Umbilical cord (tissue), 2 donors: ENCODE measurements around the gene HNRNPM. TPM values are rescaled to one million over a fixed set of nuclear protein-coding genes. Genes with fewer than 3 reads are reported as not detected.
"Not testable (repeated sequence)": the region's sequence is repeated elsewhere in the genome, so short reads cannot be mapped to it uniquely, and the experiment has no call there.

Source experiments
- DNase-seq: peaks from one replicate; pipeline ENCODE4 v3.0.0-alpha.2; 2015; ENCODE audit warnings: low spot score
- total RNA-seq: library from RNA; depleted of rRNA; stranded (reverse); fragments of >200 nt; gene quantifications from one replicate; pipeline ENCODE4 v1.2.3, GENCODE V29; 2014; ENCODE audit warnings: low replicate concordance; ENCODE audit not compliant: insufficient read depth

Gene HNRNPM
- total RNA-seq, 1 donor from 2014 or later = 109 TPM

DNA sequence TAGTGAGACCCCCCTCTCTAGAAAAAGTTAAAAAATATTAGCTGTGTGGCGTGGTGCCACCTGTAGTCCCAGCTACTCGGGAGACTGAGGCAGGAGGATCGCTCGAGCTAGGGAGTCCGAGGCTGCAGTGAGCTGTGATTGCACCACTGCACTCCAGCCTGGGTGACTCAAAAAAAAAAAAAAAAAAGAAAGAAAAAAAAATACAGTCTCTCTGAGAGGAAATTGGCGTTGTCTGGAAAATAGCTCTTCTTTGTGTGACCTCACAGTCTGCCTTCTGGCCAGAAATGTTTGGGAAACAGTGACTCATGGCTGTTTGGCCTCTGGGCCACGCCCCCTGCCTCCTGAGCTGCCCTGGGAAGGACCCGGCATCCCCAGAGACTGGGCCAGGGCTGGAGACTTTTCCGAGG is 21.0 kb upstream of the HNRNPM start:
- DNase-seq = peak; percentile 99

DNA sequence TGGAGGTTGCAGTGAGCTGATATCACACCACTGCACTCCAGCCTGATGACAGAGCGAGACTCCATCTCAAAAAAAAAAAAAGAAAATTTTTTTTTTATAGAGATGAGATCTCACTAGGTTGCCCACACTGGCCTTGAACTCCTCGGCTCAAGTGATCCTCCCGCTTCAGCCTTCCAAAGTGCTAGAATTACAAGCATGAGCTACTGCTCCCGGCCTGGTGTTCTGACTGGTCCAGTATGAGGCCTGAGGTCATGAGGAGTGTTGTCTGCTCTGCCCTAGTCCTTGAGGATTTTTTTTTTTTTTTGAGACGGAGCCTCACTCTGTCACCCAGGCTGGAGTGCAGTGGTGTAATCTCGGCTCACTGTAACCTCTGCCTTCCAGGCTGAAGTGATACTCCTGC is 19.4 kb upstream of the HNRNPM start:
- not testable (repeated sequence) for DNase-seq

DNA sequence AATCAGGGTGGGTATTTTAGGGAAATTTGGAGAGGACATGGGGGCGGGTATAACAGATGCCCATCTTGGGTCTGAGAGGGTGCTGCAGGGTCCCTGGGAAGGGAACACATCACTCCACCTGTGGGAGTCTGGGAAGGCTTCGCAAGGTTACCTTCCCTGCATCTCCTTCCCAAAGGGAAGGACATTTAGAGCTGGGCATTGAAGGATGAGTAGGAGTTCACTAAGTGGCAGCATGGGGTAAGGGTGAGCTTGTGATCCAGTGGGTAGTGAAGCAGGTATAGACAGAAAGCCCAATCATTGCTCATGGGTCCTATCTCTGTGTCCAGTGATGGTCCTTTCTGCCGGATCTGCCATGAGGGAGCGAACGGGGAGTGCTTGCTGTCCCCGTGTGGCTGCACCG is 18.5 kb upstream of the HNRNPM start:
- no peak for DNase-seq

DNA sequence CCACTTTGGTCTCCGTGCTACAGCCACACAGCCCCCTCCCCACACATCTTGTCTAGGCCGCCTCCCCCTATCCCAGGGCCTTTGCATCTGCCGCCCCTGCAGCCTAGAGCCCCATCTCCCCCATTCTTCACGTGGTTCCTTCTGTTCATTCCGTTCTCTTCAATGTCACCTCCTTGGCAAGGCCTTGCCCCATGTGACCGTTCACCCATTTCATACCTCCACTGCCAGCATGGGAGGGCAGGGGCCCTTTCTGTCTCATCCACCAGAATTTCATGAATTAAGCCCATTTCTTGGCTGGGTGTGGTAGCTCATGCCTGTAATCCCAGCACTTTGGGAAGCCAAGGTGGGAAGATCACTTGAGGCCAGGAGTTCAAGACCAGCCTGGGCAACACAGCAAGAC is 15.7 kb upstream of the HNRNPM start:
- no peak for DNase-seq

DNA sequence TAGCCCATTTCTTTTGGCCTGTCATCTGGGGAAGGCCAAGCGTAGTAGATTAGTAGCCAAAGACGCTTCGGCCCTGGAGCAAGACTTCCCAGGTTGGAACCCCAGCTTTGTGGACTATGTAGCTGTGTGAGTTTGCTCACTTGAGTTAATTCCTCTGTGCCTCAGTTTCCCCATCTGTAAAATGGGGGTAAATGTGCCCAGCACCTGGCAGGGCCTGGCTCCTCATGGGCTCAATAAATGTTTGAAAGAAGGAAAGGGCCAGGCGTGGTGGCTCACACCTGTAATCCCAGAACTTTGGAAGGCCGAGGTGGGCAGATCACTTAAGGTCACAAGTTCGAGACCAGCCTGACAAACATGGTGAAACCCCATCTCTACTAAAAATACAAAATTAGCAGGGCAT is 14.9 kb upstream of the HNRNPM start:
- no peak for DNase-seq

DNA sequence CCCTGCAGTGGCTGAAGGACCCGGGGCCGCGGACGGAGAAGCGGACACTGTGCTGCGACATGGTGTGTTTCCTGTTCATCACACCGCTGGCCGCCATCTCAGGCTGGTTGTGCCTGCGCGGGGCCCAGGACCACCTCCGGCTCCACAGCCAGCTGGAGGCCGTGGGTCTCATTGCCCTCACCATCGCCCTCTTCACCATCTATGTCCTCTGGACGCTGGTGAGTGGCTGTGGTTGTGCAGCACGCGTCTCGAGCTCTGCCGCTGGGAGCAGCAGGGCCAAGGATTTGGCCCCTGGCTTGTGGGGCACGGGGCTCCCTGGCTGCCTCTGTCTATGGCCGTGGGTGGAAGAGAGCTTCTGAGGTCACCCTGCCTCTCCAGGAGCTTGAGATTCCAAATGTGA is 14.1 kb upstream of the HNRNPM start:
- DNase-seq = no peak

DNA sequence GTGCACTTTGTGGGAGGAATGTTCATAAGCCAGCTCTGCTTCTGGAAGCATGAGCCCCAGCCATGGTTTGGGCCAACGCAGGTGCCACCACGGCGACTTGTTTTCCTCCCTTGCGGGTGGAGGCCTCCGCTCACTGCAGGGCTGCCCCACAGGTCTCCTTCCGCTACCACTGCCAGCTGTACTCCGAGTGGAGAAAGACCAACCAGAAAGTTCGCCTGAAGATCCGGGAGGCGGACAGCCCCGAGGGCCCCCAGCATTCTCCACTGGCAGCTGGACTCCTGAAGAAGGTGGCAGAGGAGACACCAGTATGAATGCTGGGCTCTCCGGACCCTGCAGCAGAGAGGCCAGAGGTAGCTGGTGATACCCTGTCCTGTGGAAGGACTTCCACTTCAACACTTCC is 6.5 kb upstream of the HNRNPM start:
- no peak for DNase-seq

GRCh38 chr19:8441725-8442544 is 2.8 kb upstream of the HNRNPM start:
- DNase-seq = no peak

- not testable (repeated sequence) for DNase-seq
Observed at GRCh38 chr19:8444140-8444676, 567 bp upstream of the HNRNPM start.

GRCh38 chr19:8445488-8446001 is 770 bp downstream of the HNRNPM start:
- DNase-seq = peak; percentile 58

- DNase-seq = no peak
Observed at GRCh38 chr19:8446061-8446709, 1.4 kb downstream of the HNRNPM start.

DNA sequence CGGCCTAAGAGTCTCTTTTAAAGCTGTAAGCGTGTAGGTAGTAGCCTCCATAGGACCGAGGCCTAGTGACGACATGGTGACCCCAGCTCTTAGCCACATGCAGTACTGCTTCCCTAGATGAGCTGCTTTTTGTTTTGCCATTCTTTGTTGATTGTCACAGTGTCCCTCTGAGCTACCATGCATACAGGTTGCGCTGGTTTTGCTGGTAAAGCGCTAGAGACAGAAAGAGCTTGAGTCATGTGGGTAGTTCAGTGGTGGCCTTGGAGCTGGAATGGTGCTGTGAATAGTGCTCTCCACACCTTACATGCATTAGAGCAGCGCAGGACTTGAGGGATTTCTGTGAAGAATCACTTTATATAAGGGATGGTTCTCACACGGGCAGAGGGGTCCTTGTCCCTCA is 5.1 kb downstream of the HNRNPM start:
- DNase-seq = no peak

DNA sequence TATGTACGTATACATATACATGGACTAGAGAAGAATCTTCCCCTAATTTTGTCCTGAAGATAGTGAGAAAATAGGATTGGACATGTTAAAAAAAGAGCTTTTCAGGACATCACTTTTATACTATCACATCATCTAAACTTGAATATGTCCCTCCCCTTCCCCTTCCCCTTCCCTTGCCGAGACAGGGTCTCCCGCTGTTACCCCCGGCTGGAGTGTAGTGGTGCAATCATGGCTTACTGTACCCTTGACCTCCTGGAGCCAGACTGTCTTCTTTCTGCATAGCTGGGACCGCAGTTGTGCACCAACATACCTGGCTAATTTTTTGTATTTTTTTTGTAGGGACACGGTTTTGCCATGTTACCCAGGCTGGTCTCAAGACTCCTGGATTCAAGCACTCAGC is 6.6 kb downstream of the HNRNPM start:
- no peak for DNase-seq

- DNase-seq = no peak
Observed at GRCh38 chr19:8451885-8452284, 7.1 kb downstream of the HNRNPM start.

DNA sequence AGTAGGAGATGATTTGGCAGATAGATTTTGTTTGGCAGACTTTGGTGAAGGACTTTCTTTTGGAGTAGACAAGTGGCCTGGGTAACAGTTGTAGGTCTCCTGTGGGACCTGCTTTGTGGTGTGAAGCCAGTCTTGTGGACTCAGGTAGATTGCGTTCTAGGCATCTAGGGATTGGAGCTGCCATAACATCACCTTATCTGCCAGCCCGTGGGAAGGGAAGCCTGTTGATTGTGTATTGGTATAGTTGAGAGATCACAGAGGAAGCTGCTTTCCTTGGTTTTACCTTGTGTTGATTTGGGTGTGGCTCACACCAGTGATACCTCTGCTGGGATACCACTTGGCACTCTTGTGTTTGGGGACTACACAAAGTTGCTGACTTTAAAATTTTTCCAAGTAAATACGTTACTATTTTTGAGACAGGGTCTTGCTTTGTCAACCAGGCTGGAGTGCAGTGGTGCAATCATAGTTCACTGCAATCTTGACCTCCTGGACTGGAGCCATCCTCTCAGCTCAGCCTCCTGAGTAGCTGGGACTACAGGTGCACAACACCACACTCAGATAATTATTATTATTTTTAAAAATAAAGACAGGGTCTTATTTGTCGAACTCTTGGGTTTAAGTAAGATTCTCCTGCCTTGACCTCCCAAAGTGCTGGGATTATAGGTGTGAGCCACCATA is 7.8 kb downstream of the HNRNPM start:
- no peak for DNase-seq

- no peak for DNase-seq
Observed at GRCh38 chr19:8453616-8454015, 8.8 kb downstream of the HNRNPM start.

DNA sequence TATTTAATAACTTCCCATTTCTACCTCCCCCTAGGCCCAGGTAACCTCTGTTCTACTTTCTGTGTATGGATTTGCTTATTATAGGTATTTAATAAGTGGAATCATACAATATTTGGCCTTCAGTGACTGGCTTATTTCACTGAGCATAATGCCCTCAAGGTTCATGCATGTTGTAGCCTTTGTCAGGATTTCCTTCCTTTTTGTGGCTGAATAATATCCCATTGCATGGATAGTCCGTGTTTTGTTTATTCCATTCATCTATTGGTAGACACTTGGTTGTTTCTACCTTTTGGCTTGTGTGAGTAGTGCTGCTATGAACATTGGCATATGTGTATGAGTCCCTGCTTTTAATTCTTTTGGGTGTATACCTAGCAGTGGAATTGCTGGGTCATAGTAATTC is 9.4 kb downstream of the HNRNPM start:
- DNase-seq = no peak

DNA sequence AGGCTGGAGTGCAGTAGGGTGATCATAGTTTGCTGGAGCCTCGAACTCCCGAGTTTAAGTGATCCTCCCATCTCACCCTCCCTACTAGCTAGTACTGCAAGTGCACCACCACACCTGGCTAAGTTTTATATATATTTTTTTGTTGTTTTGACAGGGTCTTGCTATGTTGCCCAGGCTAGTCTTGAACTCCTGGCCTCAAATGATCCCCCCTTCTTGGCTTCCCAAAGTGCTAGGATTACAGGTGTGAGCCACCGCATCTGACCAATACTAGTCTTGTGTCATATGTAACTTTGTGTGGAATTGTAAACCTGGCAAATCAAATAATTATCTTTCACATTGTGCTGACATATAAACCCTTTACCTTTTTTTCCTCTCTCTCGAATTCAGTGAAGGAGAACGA is 10.2 kb downstream of the HNRNPM start:
- no peak for DNase-seq

DNA sequence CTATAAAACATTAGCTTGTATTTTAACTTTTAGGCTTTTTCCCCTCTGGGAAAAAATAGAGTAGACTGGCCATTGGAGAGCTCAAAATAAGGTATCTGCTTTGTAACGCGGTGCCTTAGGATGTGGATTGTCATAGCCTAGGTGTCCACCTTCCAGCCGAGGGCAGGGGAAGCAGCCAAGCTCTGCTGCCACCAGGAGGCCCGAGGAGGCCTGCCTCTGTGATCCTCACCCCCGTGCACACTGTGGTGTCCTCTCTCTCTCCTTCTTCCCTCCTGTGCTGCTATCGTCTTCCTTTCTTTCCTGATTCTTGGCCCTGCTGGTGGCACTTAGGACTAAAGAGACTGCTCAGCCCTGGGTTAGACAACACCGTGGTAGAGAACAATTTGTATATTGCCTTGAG is 11.3 kb downstream of the HNRNPM start:
- DNase-seq = no peak

GRCh38 chr19:8457209-8457608 is 12.4 kb downstream of the HNRNPM start:
- DNase-seq = no peak

- DNase-seq = peak; percentile 40
Observed at GRCh38 chr19:8457827-8458226, 13.1 kb downstream of the HNRNPM start.

DNA sequence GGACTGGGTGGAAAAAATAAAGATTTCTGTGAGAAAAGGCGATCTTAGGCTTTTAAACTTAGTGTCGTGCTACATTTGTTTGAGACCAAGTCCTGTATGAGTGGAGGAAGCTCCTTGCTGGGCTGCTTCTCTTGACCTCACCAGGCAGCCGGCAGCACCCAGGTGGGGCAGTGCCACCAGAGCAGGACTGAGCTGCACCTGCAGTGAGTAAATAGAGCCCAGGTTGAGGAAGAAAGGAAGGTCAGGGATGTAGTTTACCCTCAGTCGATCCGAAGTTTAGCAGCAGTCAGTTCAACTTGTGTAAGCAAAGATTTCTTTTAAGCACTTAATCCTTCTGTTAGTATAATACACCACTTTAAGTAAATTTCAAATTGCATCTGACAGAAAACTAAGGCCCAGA is 13.6 kb downstream of the HNRNPM start:
- DNase-seq = no peak
